SK-N-SH (cell line): ENCODE results near the gene PTBP1.
A peak's percentile ranks its signal among the peaks of the same experiment; 100 is the strongest.

Experiments
- CTCF ChIP-seq: fragments of 200-600 bp; sonication (generic); IDR thresholded peaks from 2 replicates; pipeline ENCODE4 v1.6.1; 2017; ENCODE audit warnings: antibody characterized with exemption, mild to moderate bottlenecking, moderate library complexity
- EP300 ChIP-seq, 2 experiments: IDR thresholded peaks; 2 replicates each; pipeline versions ENCODE4 v1.4.0 to v1.6.1; 2012; ENCODE audit warnings: borderline replicate concordance in 1 of 2, low read depth in 1 of 2, low read length in 1 of 2
- EZH2phosphoT487 ChIP-seq: fragments of 200-600 bp; sonication (generic); IDR thresholded peaks from 2 replicates; pipeline ENCODE4 v1.6.1; 2017; ENCODE audit warnings: low read depth, mixed run types, mild to moderate bottlenecking, antibody characterized with exemption, moderate library complexity, borderline replicate concordance
- FOXM1 ChIP-seq: IDR thresholded peaks from 2 replicates; pipeline ENCODE4 v1.4.0; 2012; ENCODE audit warnings: low read depth, mild to moderate bottlenecking
- TCF12 ChIP-seq: IDR thresholded peaks from 2 replicates; pipeline ENCODE4 v1.4.0; 2012
- YY1 ChIP-seq: IDR thresholded peaks from 2 replicates; pipeline ENCODE4 v1.4.0; 2012; ENCODE audit warnings: low read depth, mild to moderate bottlenecking
- ZBTB33 ChIP-seq: IDR thresholded peaks from 2 replicates; pipeline ENCODE4 v1.4.0; 2012; ENCODE audit warnings: low read depth, borderline replicate concordance
- TF ChIP-seq, protein P1 (sequence below): IDR thresholded peaks from 2 replicates; pipeline ENCODE4 v1.6.1; 2012; ENCODE audit warnings: mild to moderate bottlenecking, low read depth, low read length, moderate library complexity

GRCh38 chr19:801030-801860, 4.0 kb downstream of the PTBP1 start:
- TF ChIP-seq, protein P1, sequence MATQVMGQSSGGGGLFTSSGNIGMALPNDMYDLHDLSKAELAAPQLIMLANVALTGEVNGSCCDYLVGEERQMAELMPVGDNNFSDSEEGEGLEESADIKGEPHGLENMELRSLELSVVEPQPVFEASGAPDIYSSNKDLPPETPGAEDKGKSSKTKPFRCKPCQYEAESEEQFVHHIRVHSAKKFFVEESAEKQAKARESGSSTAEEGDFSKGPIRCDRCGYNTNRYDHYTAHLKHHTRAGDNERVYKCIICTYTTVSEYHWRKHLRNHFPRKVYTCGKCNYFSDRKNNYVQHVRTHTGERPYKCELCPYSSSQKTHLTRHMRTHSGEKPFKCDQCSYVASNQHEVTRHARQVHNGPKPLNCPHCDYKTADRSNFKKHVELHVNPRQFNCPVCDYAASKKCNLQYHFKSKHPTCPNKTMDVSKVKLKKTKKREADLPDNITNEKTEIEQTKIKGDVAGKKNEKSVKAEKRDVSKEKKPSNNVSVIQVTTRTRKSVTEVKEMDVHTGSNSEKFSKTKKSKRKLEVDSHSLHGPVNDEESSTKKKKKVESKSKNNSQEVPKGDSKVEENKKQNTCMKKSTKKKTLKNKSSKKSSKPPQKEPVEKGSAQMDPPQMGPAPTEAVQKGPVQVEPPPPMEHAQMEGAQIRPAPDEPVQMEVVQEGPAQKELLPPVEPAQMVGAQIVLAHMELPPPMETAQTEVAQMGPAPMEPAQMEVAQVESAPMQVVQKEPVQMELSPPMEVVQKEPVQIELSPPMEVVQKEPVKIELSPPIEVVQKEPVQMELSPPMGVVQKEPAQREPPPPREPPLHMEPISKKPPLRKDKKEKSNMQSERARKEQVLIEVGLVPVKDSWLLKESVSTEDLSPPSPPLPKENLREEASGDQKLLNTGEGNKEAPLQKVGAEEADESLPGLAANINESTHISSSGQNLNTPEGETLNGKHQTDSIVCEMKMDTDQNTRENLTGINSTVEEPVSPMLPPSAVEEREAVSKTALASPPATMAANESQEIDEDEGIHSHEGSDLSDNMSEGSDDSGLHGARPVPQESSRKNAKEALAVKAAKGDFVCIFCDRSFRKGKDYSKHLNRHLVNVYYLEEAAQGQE, result no peak
- no peak for TF ChIP-seq CTCF
- TF ChIP-seq TCF12, result peak; percentile 45; the same call in 1 of the 2 replicates
- no peak for TF ChIP-seq YY1
- no peak for TF ChIP-seq EP300 (IDR thresholded peaks at IDR 0.05; ENCODE audit: borderline replicate concordance in 1 of 2, low read depth in 1 of 2, low read length in 1 of 2)
- TF ChIP-seq FOXM1, result no peak
- TF ChIP-seq ZBTB33, result no peak
- no peak for TF ChIP-seq EZH2phosphoT487
